HEK293T (cell line): Measurements from ENCODE around the gene SLC20A1.
A peak's percentile ranks its signal among the peaks of the same experiment; 100 is the strongest.

ENCODE experiments used
- CTCF ChIA-PET: fragments of 350-600 bp; formaldehyde crosslinking; extraction: SDS; loops from one replicate; lab custom pipeline; 2021; ENCODE audit warnings: antibody characterized with exemption, inconsistent platforms; lab: Yijun Ruan, JAX
- POLR2A ChIA-PET: fragments of 350-600 bp; formaldehyde crosslinking; extraction: SDS; loops from one replicate; lab custom pipeline; 2020; ENCODE audit warnings: antibody characterized with exemption, inconsistent platforms; lab: Yijun Ruan, JAX
- DNase-seq: peaks from one replicate; pipeline ENCODE4 v3.0.0; 2012; ENCODE audit warnings: mixed read lengths; ENCODE audit errors: extremely low spot score
- ARNT ChIP-seq: fragments of 450-650 bp; IDR thresholded peaks from 2 replicates; pipeline ENCODE4 v1.6.1; 2017; ENCODE audit warnings: mild to moderate bottlenecking
- BHLHE40 ChIP-seq: fragments of 450-650 bp; IDR thresholded peaks from 2 replicates; pipeline ENCODE4 v1.6.1; 2016; ENCODE audit warnings: mild to moderate bottlenecking, moderate library complexity, borderline replicate concordance
- CTBP1 ChIP-seq: fragments of 450-650 bp; IDR thresholded peaks from 2 replicates; pipeline ENCODE4 v1.6.1; 2016; ENCODE audit warnings: borderline replicate concordance
- ELF4 ChIP-seq: fragments of 450-650 bp; IDR thresholded peaks from 2 replicates; pipeline ENCODE4 v1.6.1; 2017; ENCODE audit warnings: antibody characterized with exemption
- FOXA1 ChIP-seq: fragments of 450-650 bp; IDR thresholded peaks from 2 replicates; pipeline ENCODE4 v1.6.1; 2016; ENCODE audit warnings: mild to moderate bottlenecking
- FOXK2 ChIP-seq: fragments of 450-650 bp; IDR thresholded peaks from 2 replicates; pipeline ENCODE4 v1.6.1; 2016; ENCODE audit warnings: mild to moderate bottlenecking
- FOXM1 ChIP-seq: fragments of 450-650 bp; IDR thresholded peaks from 2 replicates; pipeline ENCODE4 v1.6.1; 2017; ENCODE audit warnings: mild to moderate bottlenecking, borderline replicate concordance
- HDGF ChIP-seq: fragments of 450-650 bp; IDR thresholded peaks from 2 replicates; pipeline ENCODE4 v1.6.1; 2017; ENCODE audit warnings: antibody characterized with exemption, borderline replicate concordance
- L3MBTL2 ChIP-seq: fragments of 450-650 bp; conservative IDR thresholded peaks from 2 replicates; pipeline ENCODE4 v1.6.1; 2016; ENCODE audit warnings: mild to moderate bottlenecking
- LEF1 ChIP-seq: fragments of 450-650 bp; IDR thresholded peaks from 2 replicates; pipeline ENCODE4 v1.6.1; 2017; ENCODE audit warnings: mild to moderate bottlenecking, borderline replicate concordance
- NFRKB ChIP-seq: fragments of 450-650 bp; IDR thresholded peaks from 2 replicates; pipeline ENCODE4 v1.6.1; 2016; ENCODE audit warnings: mild to moderate bottlenecking, moderate library complexity
- PKNOX1 ChIP-seq: fragments of 450-650 bp; IDR thresholded peaks from 2 replicates; pipeline ENCODE4 v1.6.1; 2016
- SP1 ChIP-seq: fragments of 450-650 bp; IDR thresholded peaks from 2 replicates; pipeline ENCODE4 v1.6.1; 2017
- SUZ12 ChIP-seq: fragments of 450-650 bp; IDR thresholded peaks from 2 replicates; pipeline ENCODE4 v1.6.1; 2016; ENCODE audit warnings: mild to moderate bottlenecking
- TARDBP ChIP-seq: fragments of 450-650 bp; IDR thresholded peaks from 2 replicates; pipeline ENCODE4 v1.6.1; 2016
- ZNF384 ChIP-seq: fragments of 450-650 bp; IDR thresholded peaks from 2 replicates; pipeline ENCODE4 v1.6.1; 2016

The SLC20A1 gene

GRCh38 chr2:112642966-112643365, 2.8 kb upstream of the SLC20A1 start:
- CTCF ChIA-PET = interaction anchor here (0.5 kb wide), 1 partner anchor 299 kb away, joined by 3 read pairs; no protein-coding TSS in a partner anchor
- TF ChIP-seq BHLHE40 (no peak), TARDBP (no peak), FOXA1 (no peak), FOXM1 (no peak), L3MBTL2 (no peak), CTBP1 (no peak), ARNT (no peak), ELF4 (no peak), FOXK2 (no peak), ZNF384 (no peak)
- POLR2A ChIA-PET = no interaction called here
- DNase-seq = no peak

DNA sequence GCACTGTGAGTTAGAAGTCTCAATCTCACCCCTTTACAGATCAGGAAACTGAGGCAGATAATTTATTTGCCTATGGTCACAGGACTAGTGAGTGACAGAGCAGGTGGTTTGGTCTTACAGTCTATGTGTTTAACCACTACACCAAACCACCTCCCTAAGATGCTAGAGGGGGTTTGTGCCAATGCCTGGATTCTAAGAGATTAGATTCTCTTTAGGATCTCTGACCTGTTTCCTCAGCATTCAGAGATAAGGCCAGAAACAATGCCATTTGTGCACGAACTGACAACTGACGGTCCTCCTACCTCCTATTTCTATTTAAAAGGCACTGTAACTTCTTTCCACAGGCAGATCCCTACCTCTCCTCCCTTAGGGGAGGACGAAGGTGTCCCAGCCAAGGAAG, 2.3 kb upstream of the SLC20A1 start:
- no peak for DNase-seq
- ChIA-PET POLR2A (interaction anchor here (3.5 kb wide), 1 partner anchor 11 kb away, joined by 29 read pairs; no protein-coding TSS in a partner anchor), CTCF (interaction anchor here (2.9 kb wide), 1 partner anchor 12 kb away, joined by 11 read pairs; no protein-coding TSS in a partner anchor)
- no peak for TF ChIP-seq NFRKB
- TF ChIP-seq L3MBTL2 = no peak
- no peak for TF ChIP-seq ARNT
- no peak for TF ChIP-seq FOXA1

GRCh38 chr2:112644155-112644932, 1.4 kb upstream of the SLC20A1 start:
- ChIA-PET CTCF (interaction anchor here (0.6 to 2.9 kb wide), 7 partner anchors 13 to 83 kb away, joined by 4 to 11 read pairs (median 5); no protein-coding TSS in a partner anchor), POLR2A (interaction anchor here (0.6 to 3.5 kb wide), 7 partner anchors 11 to 80 kb away, joined by 3 to 29 read pairs (median 4); no protein-coding TSS in a partner anchor)
- DNase-seq = no peak
- TF ChIP-seq FOXM1 (no peak), BHLHE40 (no peak), FOXK2 (no peak), LEF1 (no peak), HDGF (no peak), PKNOX1 (no peak), ARNT (no peak), NFRKB (no peak), ELF4 (no peak), TARDBP (no peak), SP1 (no peak), CTBP1 (no peak), ZNF384 (no peak), FOXA1 (no peak), SUZ12 (no peak), L3MBTL2 (no peak)

- DNase-seq = no peak
- POLR2A ChIA-PET = interaction anchor here (0.6 to 3.5 kb wide), 11 partner anchors 9 to 80 kb away, joined by 3 to 29 read pairs (median 4); no protein-coding TSS in a partner anchor
- TF ChIP-seq TARDBP = no peak
- TF ChIP-seq FOXM1 = no peak
- no peak for TF ChIP-seq SP1
- TF ChIP-seq L3MBTL2 = no peak
- TF ChIP-seq PKNOX1 = no peak
- no peak for TF ChIP-seq ELF4
- TF ChIP-seq LEF1 = no peak
- no peak for TF ChIP-seq FOXA1
- TF ChIP-seq HDGF = no peak
- no peak for TF ChIP-seq NFRKB
- TF ChIP-seq ZNF384 = no peak
- TF ChIP-seq CTBP1 = no peak
- no peak for TF ChIP-seq ARNT
- TF ChIP-seq BHLHE40 = no peak
- no peak for TF ChIP-seq SUZ12
- no peak for TF ChIP-seq FOXK2
- CTCF ChIA-PET = interaction anchor here (0.5 to 2.9 kb wide), 9 partner anchors 14 to 241 kb away, joined by 3 to 11 read pairs (median 4); no protein-coding TSS in a partner anchor
Measured at GRCh38 chr2:112644933-112645309, 818 bp upstream of the SLC20A1 start.

DNA sequence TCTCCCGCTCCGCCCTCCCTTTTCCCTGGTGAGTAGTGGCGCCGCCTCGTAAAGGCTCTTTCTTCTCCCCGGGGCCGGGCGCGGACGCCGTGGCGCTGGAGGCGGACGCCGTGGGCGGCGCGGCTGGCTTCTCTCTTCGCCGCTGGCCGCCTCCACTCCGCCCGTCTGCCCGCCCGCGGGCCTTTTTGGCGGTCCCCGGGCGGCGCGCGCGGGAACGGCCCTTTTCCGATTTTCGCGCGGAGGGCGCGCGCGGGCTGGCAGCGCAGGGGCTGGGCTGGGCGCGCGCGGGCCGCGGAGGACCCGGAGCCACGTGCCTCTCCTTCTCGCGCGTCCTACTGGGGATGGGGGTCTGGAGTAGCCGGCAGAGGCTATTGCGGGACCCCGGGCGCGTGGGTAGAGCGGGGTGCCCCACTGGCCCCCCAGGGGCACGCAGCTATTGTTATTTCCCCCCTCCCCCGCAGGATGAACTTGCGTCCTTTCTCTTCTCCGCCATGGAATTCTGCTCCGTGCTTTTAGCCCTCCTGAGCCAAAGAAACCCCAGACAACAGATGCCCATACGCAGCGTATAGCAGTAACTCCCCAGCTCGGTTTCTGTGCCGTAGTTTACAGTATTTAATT, 472 bp downstream of the SLC20A1 start:
- ChIA-PET CTCF (interaction anchor here (1.7 to 2.9 kb wide), 4 partner anchors 15 to 81 kb away, joined by 5 to 11 read pairs (median 10); no protein-coding TSS in a partner anchor), POLR2A (interaction anchor here (1.1 to 3.5 kb wide), 7 partner anchors 13 to 79 kb away, joined by 3 to 29 read pairs (median 5); no protein-coding TSS in a partner anchor)
- TF ChIP-seq ARNT = no peak
- peak; percentile 12; the same call in 1 of the 2 replicates for TF ChIP-seq FOXM1
- no peak for DNase-seq
